Skeletal muscle satellite cell (primary cell): ENCODE measurements around the gene IER5L.

Experiments used
- H3K27me3 ChIP-seq: 2 replicates; pipeline ENCODE4 v1.7.0; 2013; ENCODE audit warnings: low read length; ENCODE audit not compliant: control insufficient read depth, insufficient read depth
- H3K36me3 ChIP-seq: 2 replicates; pipeline ENCODE4 v1.7.0; 2013; ENCODE audit warnings: mild to moderate bottlenecking, control low read depth, low read length; ENCODE audit not compliant: insufficient read depth
- H3K4me1 ChIP-seq: 2 replicates; pipeline ENCODE4 v1.7.0; 2013; ENCODE audit warnings: low read length; ENCODE audit not compliant: control insufficient read depth, insufficient read depth
- H3K4me2 ChIP-seq: 2 replicates; pipeline ENCODE4 v1.7.0; 2013; ENCODE audit warnings: mild to moderate bottlenecking, low read length
- H3K4me3 ChIP-seq: 2 replicates; pipeline ENCODE4 v1.7.0; 2013; ENCODE audit warnings: low read length
- H3K9ac ChIP-seq: 2 replicates; pipeline ENCODE4 v1.7.0; 2013; ENCODE audit warnings: mild to moderate bottlenecking, low read depth, low read length, moderate library complexity
- H3K9me3 ChIP-seq: replicated peaks from 2 replicates; pipeline ENCODE4 v1.7.0; 2013; ENCODE audit warnings: mild to moderate bottlenecking, control low read depth, low read length

The IER5L gene

DNA sequence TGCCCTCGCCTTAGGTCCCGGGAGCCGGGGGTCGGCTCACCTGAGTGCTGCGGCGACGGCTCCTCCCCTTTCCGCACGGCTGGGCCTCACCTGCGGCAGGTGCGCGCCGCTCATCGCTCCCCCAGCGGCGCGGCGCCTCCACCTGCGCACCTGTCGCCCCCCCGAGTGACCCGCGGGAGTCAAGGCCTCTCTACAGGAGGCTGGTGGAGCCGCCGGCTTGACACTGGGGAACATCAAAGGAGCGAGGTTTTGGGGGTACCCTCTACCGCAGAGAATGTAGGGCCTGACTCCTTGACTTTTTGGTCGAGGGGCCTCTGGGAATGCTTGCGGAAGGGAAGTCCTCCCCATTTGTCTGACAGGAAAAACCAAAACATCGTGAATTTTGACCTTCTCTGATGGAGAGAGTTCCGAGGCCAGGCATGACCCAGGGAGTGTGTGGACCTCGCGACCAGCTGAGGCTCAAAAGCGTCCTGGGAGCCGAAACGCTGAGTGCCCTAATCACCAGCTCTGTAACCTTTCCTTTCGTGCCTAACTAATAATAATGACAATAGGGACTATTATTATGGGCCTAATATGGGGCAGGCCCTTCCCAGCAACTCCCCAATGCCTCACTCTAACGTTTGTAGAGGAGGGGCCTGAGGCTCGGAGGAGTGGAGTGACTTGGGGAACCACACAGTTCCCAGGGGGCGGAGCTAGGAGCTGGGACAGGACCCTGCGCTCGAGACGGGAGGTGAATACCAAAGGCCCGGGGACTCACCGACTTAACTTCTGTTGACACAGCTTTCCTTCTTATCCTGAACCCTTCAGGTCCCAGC is 714 bp upstream of the IER5L start:
- no peaks in the 10 kb centered on the region for H3K27me3 ChIP-seq
- H3K4me3 ChIP-seq = peak overlapping the region; percentile 67
- H3K9ac ChIP-seq = no peak overlapping the region
- H3K4me2 ChIP-seq = peak overlapping the region; percentile 79
- no peaks in the 10 kb centered on the region for H3K9me3 ChIP-seq
- H3K36me3 ChIP-seq = peaks cover 5% of the 10 kb centered on the region
- peaks cover 16% of the 10 kb centered on the region for H3K4me1 ChIP-seq

DNA sequence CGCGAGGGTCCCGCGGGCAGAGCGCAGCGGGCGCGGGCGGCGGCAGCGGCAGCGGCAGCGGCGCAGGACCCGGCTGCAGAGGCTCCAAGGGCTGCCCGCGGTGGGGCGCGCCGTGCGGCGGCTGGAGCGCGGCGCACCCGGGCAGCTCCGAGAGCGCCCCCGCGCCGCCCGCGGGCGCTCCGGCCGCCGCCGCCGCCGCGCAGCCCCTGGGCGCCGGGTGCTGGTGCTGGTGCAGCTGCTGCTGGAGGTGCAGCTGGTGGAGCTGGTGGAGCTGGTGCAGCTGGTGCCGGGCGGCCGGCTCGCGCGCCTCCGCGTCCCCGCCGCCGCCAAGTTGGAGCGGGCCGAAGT is 644 bp downstream of the IER5L start:
- peaks cover 5% of the 10 kb centered on the region for H3K36me3 ChIP-seq
- no peaks in the 10 kb centered on the region for H3K27me3 ChIP-seq
- H3K9me3 ChIP-seq = no peaks in the 10 kb centered on the region
- H3K4me3 ChIP-seq = peak overlapping the region; percentile 100
- H3K4me1 ChIP-seq = peaks cover 27% of the 10 kb centered on the region
- H3K9ac ChIP-seq = peak overlapping the region; percentile 91
- peak overlapping the region; percentile 79 for H3K4me2 ChIP-seq

DNA sequence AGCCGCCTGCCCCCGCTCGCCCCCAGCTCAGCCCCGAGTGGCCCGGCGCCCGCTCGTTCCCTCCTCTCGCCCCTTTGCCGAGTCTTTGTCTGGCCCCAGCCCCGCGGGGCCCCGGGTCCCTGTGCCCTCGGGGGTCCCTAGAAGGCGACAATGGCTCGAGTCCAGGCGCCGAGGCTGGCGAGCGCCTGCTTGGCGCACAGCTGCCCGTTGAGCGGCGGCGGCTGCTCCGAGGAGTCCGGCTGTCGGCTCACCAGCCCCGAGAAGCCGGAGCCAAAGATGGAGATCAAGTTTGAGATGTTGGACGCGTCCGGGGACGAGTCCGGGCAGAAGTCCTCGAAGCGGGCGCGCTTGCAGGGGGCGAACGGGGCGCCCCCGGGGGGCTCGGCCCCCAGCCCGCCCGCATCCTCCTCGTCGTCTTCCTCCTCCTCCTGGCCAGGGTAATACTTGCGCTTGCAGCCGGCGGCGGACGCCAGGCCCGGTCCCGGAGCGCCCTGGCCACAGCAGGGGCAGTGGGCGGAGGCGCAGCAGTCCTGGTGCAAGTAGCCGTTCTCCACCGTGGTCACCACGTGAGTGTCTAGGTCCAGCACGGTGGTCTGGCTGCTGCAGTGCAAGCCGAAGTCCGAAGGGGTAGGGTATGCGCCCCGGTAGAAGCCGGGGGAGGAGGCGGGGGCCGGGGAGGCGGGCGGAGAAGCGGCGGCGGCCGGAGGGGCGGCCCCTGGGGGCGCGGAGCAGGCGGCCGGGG is 1.2 kb downstream of the IER5L start:
- Histone ChIP-seq H3K4me3 (peak overlapping the region; percentile 100), H3K4me2 (peak overlapping the region; percentile 100), H3K36me3 (peaks cover 5% of the 10 kb centered on the region), H3K4me1 (peaks cover 27% of the 10 kb centered on the region), H3K9ac (peak overlapping the region; percentile 91), H3K9me3 (no peaks in the 10 kb centered on the region), H3K27me3 (no peaks in the 10 kb centered on the region)

DNA sequence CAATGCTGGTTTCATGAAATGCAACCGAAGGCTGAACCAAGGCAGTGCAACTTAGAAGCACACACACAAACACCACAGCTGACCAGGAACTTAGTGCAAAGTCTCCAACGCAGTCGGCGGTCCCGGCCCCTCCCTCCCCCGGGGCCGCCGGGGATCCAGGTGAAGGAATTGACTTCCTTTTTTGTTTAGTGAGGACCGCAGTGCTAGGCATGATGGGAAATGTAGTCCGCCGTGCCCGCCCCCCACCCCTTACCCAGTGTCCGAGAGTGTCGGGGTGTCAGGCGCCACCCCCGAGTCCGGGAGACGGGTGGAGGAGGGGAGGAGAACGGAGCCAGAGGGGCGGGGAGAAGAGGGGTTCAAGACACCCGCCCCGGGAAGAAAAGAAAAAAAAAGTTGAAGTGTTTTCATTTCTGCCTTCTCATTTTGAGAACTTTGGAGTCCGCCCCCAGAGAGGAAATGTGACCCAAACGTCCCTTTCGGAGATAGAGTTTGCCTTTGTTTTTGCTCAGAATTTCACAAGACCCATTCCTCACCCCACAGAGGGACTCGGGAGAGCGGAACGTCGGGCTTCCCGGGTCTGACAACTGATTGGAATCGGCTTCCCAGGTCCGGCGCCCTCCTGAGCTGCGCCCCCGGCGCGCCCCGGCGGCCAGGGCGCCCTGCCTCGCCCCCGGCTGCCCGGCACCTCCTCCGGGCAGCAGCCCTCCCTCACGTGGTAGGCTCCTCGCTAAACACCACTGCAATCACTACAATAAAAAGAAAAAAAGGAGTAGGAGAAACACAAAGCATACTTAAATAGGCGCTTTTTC is 2.0 kb downstream of the IER5L start:
- Histone ChIP-seq H3K4me1 (peaks cover 27% of the 10 kb centered on the region), H3K27me3 (no peaks in the 10 kb centered on the region), H3K4me3 (peak overlapping the region; percentile 100)

DNA sequence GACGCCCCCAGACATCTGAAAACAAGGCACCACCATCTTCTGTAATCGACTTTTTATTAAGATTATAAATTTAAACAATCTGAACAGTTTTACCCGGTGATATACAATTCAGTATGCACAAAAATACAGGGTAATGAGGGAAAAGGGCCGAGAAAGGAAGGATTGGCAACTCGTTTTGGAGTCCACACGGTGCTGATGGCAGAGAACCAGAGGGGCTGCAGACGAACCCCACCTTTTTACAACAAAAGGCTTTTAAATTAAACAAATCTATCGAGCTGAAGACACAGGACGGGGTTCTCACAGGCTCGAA is 2.6 kb downstream of the IER5L start:
- peak overlapping the region; percentile 100 for H3K4me2 ChIP-seq
- H3K4me3 ChIP-seq = peak overlapping the region; percentile 100
- H3K9me3 ChIP-seq = no peaks in the 10 kb centered on the region
- H3K27me3 ChIP-seq = no peaks in the 10 kb centered on the region
- peaks cover 27% of the 10 kb centered on the region for H3K4me1 ChIP-seq
- peaks cover 5% of the 10 kb centered on the region for H3K36me3 ChIP-seq
- H3K9ac ChIP-seq = peak overlapping the region; percentile 91

More for the DNA sequence above, 2.0 kb downstream of the IER5L start:
- Histone ChIP-seq H3K9me3 (no peaks in the 10 kb centered on the region), H3K4me2 (peak overlapping the region; percentile 100), H3K9ac (peak overlapping the region; percentile 91), H3K36me3 (peaks cover 5% of the 10 kb centered on the region)

DNA sequence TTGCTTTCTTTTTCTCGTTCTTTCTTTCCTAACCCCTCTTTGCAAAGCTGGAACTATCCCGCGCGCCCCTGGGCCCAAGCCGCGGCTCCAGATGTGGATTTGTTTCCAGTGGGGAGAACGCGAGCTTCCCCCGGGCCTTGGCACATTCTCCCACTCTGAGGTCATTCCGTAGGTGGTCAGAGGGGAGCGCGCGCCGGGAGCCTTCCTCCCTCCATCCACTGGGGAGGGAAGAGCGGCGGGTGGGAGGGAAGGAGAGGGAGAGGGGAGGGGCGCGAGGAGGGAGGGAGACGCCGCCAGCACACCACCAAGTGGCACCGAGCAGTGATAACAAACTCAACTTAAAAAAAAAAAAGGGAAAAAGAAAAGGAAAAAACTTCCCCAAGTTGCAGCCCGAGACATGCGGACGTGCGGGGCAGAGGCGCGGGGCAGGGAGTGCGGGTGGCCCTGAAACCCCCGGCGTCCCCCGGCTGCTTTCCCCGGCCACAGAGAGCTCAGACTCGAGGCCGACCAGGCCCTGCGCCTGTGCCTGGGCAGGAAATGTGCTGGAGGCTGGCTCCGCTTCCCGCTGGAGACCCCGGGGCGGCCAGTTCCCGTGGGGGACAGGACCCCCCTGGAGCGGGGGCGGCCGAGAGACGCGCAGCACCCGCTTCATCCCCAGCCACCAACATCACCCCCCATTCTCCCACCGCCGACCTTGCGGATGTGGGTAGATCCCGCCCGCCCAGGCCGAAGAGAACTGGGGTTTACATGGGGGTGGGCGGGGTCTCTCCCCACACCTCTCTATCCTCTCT is 3.1 kb downstream of the IER5L start:
- Histone ChIP-seq H3K9ac (peak overlapping the region; percentile 91), H3K27me3 (no peaks in the 10 kb centered on the region), H3K9me3 (no peaks in the 10 kb centered on the region), H3K36me3 (peaks cover 5% of the 10 kb centered on the region), H3K4me3 (peak overlapping the region; percentile 100), H3K4me2 (peak overlapping the region; percentile 100), H3K4me1 (peaks cover 32% of the 10 kb centered on the region)

DNA sequence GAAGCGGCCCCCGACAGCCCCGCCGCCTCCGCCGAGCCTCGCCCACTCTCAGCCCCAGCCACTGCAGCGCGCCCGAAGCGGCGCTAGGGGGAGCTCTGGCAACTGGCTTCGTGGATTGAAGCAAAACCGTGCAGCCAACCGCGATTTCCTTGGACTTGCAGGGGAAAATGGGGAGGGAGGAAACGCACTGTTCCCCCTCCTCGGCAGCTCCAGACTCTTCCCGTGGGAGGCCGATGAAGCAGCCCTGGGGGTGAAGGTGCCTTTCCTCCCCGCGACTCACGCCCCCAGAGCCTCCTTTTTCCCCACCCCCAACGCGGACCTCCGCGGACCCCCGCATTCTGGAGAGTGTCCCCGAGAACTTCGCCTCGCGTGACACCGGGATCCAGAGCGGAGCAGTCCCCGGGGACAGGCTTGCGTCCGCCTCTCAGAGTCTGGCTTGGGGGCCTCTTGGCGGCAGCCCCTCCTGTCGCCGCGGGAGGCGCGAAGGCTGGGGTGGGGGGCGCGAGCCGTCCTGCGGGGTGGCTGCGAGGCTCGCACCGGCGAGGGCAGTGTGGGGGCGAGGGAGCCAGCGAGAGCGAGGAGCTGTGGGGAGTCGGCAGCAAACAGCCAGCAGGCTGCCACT is 3.8 kb downstream of the IER5L start:
- no peaks in the 10 kb centered on the region for H3K27me3 ChIP-seq
- peak overlapping the region; percentile 91 for H3K9ac ChIP-seq
- peak overlapping the region; percentile 100 for H3K4me2 ChIP-seq
- H3K36me3 ChIP-seq = peaks cover 5% of the 10 kb centered on the region
- peaks cover 33% of the 10 kb centered on the region for H3K4me1 ChIP-seq
- no peaks in the 10 kb centered on the region for H3K9me3 ChIP-seq
- peak overlapping the region; percentile 100 for H3K4me3 ChIP-seq

DNA sequence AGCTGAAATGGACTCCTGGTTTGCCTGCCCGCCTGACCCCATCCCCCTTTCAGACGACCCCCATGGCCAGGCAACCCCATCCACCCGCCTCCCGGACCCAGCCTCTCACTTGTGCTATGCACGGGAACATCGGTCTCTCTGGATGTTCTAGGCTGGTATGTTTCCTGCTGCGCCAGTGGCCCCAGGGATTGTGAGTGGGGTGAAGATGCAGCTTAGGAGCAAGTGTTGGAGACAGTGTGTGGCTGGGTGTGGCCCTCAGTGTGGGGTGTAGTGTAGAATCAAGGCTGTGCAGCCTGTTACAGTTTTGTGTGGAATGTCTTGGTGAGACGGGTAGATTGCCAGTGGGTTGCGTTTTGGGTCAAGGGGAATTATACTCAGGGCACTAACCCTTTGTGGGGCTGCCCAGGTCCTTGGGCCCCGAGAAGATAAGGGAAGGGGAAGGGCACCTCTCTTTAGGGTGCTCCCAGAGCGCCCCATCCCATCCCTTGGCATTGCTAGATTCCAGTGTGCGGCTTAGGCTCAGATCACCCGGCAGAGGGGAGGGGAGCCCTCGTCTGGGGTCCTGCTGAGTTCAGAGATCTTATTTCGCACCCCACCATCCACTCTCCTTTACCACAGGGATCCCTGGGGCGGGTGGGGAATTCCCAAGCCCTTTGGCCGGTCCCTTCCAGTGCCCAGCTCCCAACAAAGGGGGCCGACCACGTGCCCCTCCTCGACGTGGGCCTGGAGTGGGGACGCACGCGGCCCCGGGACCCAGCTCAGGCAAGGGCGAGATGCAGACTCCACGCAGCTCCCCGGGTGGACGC is 4.6 kb downstream of the IER5L start:
- H3K4me3 ChIP-seq = peak overlapping the region; percentile 100
- peaks cover 5% of the 10 kb centered on the region for H3K36me3 ChIP-seq
- H3K9ac ChIP-seq = peak overlapping the region; percentile 91
- H3K4me2 ChIP-seq = peak overlapping the region; percentile 100
- peaks cover 35% of the 10 kb centered on the region for H3K4me1 ChIP-seq
- no peaks in the 10 kb centered on the region for H3K27me3 ChIP-seq
- no peaks in the 10 kb centered on the region for H3K9me3 ChIP-seq

DNA sequence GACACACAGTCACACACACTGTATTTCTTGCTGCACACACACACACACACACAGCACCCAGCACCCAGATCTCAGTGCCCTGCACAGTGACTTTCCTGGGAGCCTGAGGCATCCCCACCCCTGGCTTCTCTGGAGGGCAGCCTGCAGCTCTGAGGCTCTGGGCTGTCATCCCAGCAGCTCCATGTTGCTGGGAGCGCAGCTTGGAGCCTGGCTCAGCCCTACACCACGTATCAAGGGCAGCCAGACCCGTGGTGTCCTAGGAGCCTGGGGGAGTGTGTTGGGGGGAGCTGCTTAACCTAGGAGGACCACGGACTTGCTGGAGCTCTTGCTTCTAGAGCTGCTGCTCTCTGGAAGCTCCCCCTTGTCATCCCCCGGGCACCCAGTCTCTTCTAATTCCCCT is 5.2 kb downstream of the IER5L start:
- Histone ChIP-seq H3K27me3 (no peaks in the 10 kb centered on the region), H3K4me2 (no peak overlapping the region), H3K36me3 (peaks cover 5% of the 10 kb centered on the region), H3K4me3 (no peak overlapping the region), H3K9me3 (no peaks in the 10 kb centered on the region), H3K4me1 (peaks cover 39% of the 10 kb centered on the region), H3K9ac (peak overlapping the region; percentile 91)
